K562 (cell line): ENCODE results near the gene TUBG2. TPM values are rescaled to one million over a fixed set of nuclear protein-coding genes. Genes with fewer than 3 reads are reported as not detected.
A peak's percentile ranks its signal among the peaks of the same experiment; 100 is the strongest.

Source experiments
- ARHGAP35 ChIP-seq: fragments of 450-650 bp; IDR thresholded peaks from 2 replicates; pipeline ENCODE4 v1.6.1; 2018; ENCODE audit not compliant: partially characterized antibody
- ATF7 ChIP-seq: fragments of 450-650 bp; IDR thresholded peaks from 2 replicates; pipeline ENCODE4 v1.7.1; 2014; ENCODE audit warnings: mild to moderate bottlenecking, moderate library complexity
- CCAR2 ChIP-seq: fragments of 200-400 bp; formaldehyde crosslinking; IDR thresholded peaks from 2 replicates; pipeline ENCODE4 v1.6.1; 2017; ENCODE audit warnings: mild to moderate bottlenecking, low read depth, low read length
- CEBPB ChIP-seq: fragments of 450-650 bp; IDR thresholded peaks from 2 replicates; pipeline ENCODE4 v1.6.1; 2016; ENCODE audit warnings: missing genetic modification characterization, missing compliant biosample characterization
- CEBPG ChIP-seq, 3 experiments: fragments of 200-800 bp in 1 of 3; sonication (Bioruptor generic) in 1 of 3; sonication (generic) in 1 of 3; formaldehyde crosslinking in 1 of 3; IDR thresholded peaks in 2 of 3; conservative IDR thresholded peaks in 1 of 3; 2 replicates each; pipeline versions ENCODE4 v1.6.1 to v1.8.0; 2016 to 2022; ENCODE audit warnings: missing compliant biosample characterization in 2 of 3, missing genetic modification characterization in 2 of 3, mild to moderate bottlenecking in 1 of 3, missing genetic modification reagents in 1 of 3
- ETV5 ChIP-seq: sonication (generic); formaldehyde crosslinking; IDR thresholded peaks from 2 replicates; pipeline ENCODE4 v1.4.0; 2020; ENCODE audit warnings: low read depth, mild to moderate bottlenecking, missing genetic modification reagents
- KAT7 ChIP-seq: sonication (generic); formaldehyde crosslinking; IDR thresholded peaks from 2 replicates; pipeline ENCODE4 v1.8.0; 2022; ENCODE audit warnings: missing genetic modification reagents, mild to moderate bottlenecking, borderline replicate concordance
- MYBL2 ChIP-seq, 2 experiments: fragments of 450-650 bp in 1 of 2; sonication (generic) in 1 of 2; formaldehyde crosslinking in 1 of 2; IDR thresholded peaks; 2 replicates each; pipeline versions ENCODE4 v1.6.1 to v1.8.1; 2017 to 2022; ENCODE audit warnings: borderline replicate concordance in 1 of 2, inconsistent platforms in 1 of 2, low read depth in 1 of 2, mild to moderate bottlenecking in 1 of 2, missing genetic modification reagents in 1 of 2, moderate library complexity in 1 of 2
- PHF8 ChIP-seq: fragments of 200-600 bp; sonication (generic); IDR thresholded peaks from 2 replicates; pipeline ENCODE4 v1.6.1; 2012; ENCODE audit warnings: mixed run types, mild to moderate bottlenecking, inconsistent platforms, low read length, moderate library complexity, borderline replicate concordance
- POLR2H ChIP-seq: IDR thresholded peaks from 2 replicates; pipeline ENCODE4 v1.6.1; 2016; ENCODE audit warnings: missing genetic modification characterization, low read depth, mild to moderate bottlenecking, control low read depth, missing compliant biosample characterization, moderate library complexity
- RERE ChIP-seq: sonication (generic); formaldehyde crosslinking; IDR thresholded peaks from 2 replicates; pipeline ENCODE4 v1.8.0; 2023; ENCODE audit warnings: missing genetic modification reagents, mild to moderate bottlenecking, borderline replicate concordance
- RFX5 ChIP-seq: IDR thresholded peaks from 2 replicates; pipeline ENCODE4 v1.6.1; 2011; ENCODE audit warnings: low read depth, mild to moderate bottlenecking, improper control_type of control experiment, low read length
- SETDB1 ChIP-seq: IDR thresholded peaks from one replicate; pipeline ENCODE4 v1.6.1; 2012; ENCODE audit warnings: low read length, control low read depth, inconsistent platforms
- SIN3A ChIP-seq, 2 experiments: fragments of 150-350 bp in 1 of 2; IDR thresholded peaks; 2 replicates each; pipeline ENCODE4 v1.6.1; 2011 to 2016; ENCODE audit warnings: borderline replicate concordance in 2 of 2, low read depth in 2 of 2, low read length in 2 of 2, mild to moderate bottlenecking in 2 of 2, moderate library complexity in 2 of 2; ENCODE audit not compliant: control insufficient read depth in 1 of 2
- USF1 ChIP-seq: sonication (generic); formaldehyde crosslinking; IDR thresholded peaks from 2 replicates; pipeline ENCODE4 v1.9.0; 2022; ENCODE audit warnings: mild to moderate bottlenecking, missing genetic modification reagents
- ZNF140 ChIP-seq: fragments of 250-450 bp; sonication (Bioruptor Pico); IDR thresholded peaks from 2 replicates; pipeline ENCODE4 v1.8.0; 2021; ENCODE audit warnings: moderate library complexity, mild to moderate bottlenecking, inconsistent platforms
- ZNF175 ChIP-seq: fragments of 200-800 bp; sonication (Bioruptor generic); IDR thresholded peaks from 2 replicates; pipeline ENCODE4 v1.6.1; 2016; ENCODE audit warnings: low read depth, mild to moderate bottlenecking, missing genetic modification characterization, missing compliant biosample characterization
- ZNF224 ChIP-seq: sonication (generic); formaldehyde crosslinking; IDR thresholded peaks from 2 replicates; pipeline ENCODE4 v1.8.0; 2022; ENCODE audit warnings: mild to moderate bottlenecking, missing genetic modification reagents
- ZNF586 ChIP-seq: fragments of 450-650 bp; formaldehyde crosslinking; conservative IDR thresholded peaks from 2 replicates; pipeline ENCODE4 v1.4.0; 2020; ENCODE audit warnings: mild to moderate bottlenecking, moderate library complexity
- polyA plus RNA-seq, 8 experiments: library from polyadenylated mRNA; depleted of rRNA in 4 of 8; stranded (reverse) in 5 of 8; unstranded in 3 of 8; fragments of >200 nt; fragmentation: Nextera tagmentation in 2 of 8; fragmentation: Illumina TruSeq in 1 of 8; extraction: Ambion mirVana in 2 of 8; extraction: Trizol in 1 of 8; gene quantifications; 2 replicates each; pipeline versions ENCODE4 v1.2.1 to v1.2.3, GENCODE V29; 2011 to 2014; ENCODE audit warnings: inconsistent platforms in 1 of 8, missing spikeins in 1 of 8
- total RNA-seq, 7 experiments: library from RNA; depleted of rRNA in 6 of 7; stranded (reverse); fragments of >200 nt in 6 of 7; fragmentation: Illumina TruSeq in 2 of 7; extraction: Trizol in 2 of 7; gene quantifications; 2 replicates each; pipeline versions ENCODE4 v1.2.1 to v1.2.3, GENCODE V29; 2011 to 2021; ENCODE audit warnings: low replicate concordance in 1 of 7

The TUBG2 gene
- total and polyA plus RNA-seq, 9 of the 15 experiments (the other 6 are each of a cell fraction or from before 2014, with no cell fraction given) = 0.09 to 0.80 (median 0.24) TPM; not detected in 2

GRCh38 chr17:42623732-42624596, 35.1 kb upstream of the TUBG2 start (continued):
- no peak for TF ChIP-seq MYBL2 (IDR thresholded peaks at IDR 0.05; ENCODE audit: low read depth)
- TF ChIP-seq MYBL2 (CRISPR knock-in tag; IDR thresholded peaks at IDR 0.05; ENCODE audit: borderline replicate concordance) = no peak
- TF ChIP-seq ZNF224 (CRISPR knock-in tag) = no peak
- no peak for TF ChIP-seq ZNF140 (CRISPR knock-in tag)
- TF ChIP-seq ETV5 (CRISPR knock-in tag) = no peak
- no peak for TF ChIP-seq PHF8
- TF ChIP-seq RFX5 = no peak
- TF ChIP-seq ARHGAP35 = no peak
- TF ChIP-seq ZNF586 = no peak
- TF ChIP-seq KAT7 (CRISPR knock-in tag) = no peak
- no peak for TF ChIP-seq CEBPB
- TF ChIP-seq CEBPG (CRISPR knock-in tag; IDR thresholded peaks at IDR 0.05) = no peak
- TF ChIP-seq CEBPG (tag; conservative IDR thresholded peaks at IDR 0.05 in 1 of 2, IDR thresholded peaks at IDR 0.05 in 1 of 2) = no peak
- TF ChIP-seq POLR2H (tag) = no peak
- no peak for TF ChIP-seq CCAR2
- TF ChIP-seq RERE (CRISPR knock-in tag) = no peak
- peak; percentile 70 for TF ChIP-seq ATF7
- TF ChIP-seq SETDB1 = no peak
- 0 out of 2 replicates have a peak, but pooled peaks have one; percentile 84 for TF ChIP-seq ZNF175 (CRISPR knock-in tag)
- TF ChIP-seq SIN3A (IDR thresholded peaks at IDR 0.05; ENCODE audit: borderline replicate concordance in 2 of 2, control insufficient read depth in 1 of 2, low read depth in 2 of 2, low read length in 2 of 2) = 0 out of 4 replicates have a peak, but pooled peaks of 1 of the 2 experiments have one; percentile 49
- no peak for TF ChIP-seq USF1
